ES-I3 (cell line): ENCODE data around the gene FCRL5.
"Not testable (repeated sequence)": the region's sequence is repeated elsewhere in the genome, so short reads cannot be mapped to it uniquely, and the experiment has no call there.

Experiments
- H3K36me3 ChIP-seq: 2 replicates; pipeline ENCODE4 v1.6.1; 2013; ENCODE audit warnings: mild to moderate bottlenecking, low read length, control low read depth, moderate library complexity; ENCODE audit not compliant: insufficient read depth
- H3K4me1 ChIP-seq: 2 replicates; pipeline ENCODE4 v1.6.1; 2013; ENCODE audit warnings: mild to moderate bottlenecking, control low read depth, low read length; ENCODE audit not compliant: insufficient read depth
- H3K9ac ChIP-seq: 2 replicates; pipeline ENCODE4 v1.6.1; 2013; ENCODE audit warnings: low read depth, mild to moderate bottlenecking, low read length, moderate library complexity
- H3K9me3 ChIP-seq: 2 replicates; pipeline ENCODE4 v1.6.1; 2013; ENCODE audit warnings: mild to moderate bottlenecking, low read length, moderate library complexity; ENCODE audit not compliant: control insufficient read depth, insufficient read depth

Gene FCRL5

GRCh38 chr1:157558119-157558518 is 5.8 kb upstream of the FCRL5 start:
- no peaks in the 10 kb centered on the region for H3K9me3 ChIP-seq
- H3K36me3 ChIP-seq, result no peaks in the 10 kb centered on the region
- no peak overlapping the region for H3K9ac ChIP-seq
- peaks cover 5% of the 10 kb centered on the region; the same call in 1 of the 2 replicates for H3K4me1 ChIP-seq

- not testable (repeated sequence) for H3K36me3 ChIP-seq, H3K9me3 ChIP-seq, H3K4me1 ChIP-seq, H3K9ac ChIP-seq
These were observed 4.2 kb downstream of the FCRL5 start for GRCh38 chr1:157548081-157548480.

GRCh38 chr1:157542676-157543075 is 9.6 kb downstream of the FCRL5 start:
- Histone ChIP-seq H3K9ac (no peak overlapping the region), H3K9me3 (no peaks in the 10 kb centered on the region; the same call in 1 of the 2 replicates), H3K36me3 (no peaks in the 10 kb centered on the region; the same call in 1 of the 2 replicates), H3K4me1 (peaks cover 16% of the 10 kb centered on the region; the same call in 1 of the 2 replicates)

GRCh38 chr1:157540852-157541251 is 11.5 kb downstream of the FCRL5 start:
- Histone ChIP-seq H3K9ac (no peak overlapping the region), H3K4me1 (peaks cover 16% of the 10 kb centered on the region; the same call in 1 of the 2 replicates), H3K36me3 (no peaks in the 10 kb centered on the region; the same call in 1 of the 2 replicates), H3K9me3 (no peaks in the 10 kb centered on the region; the same call in 1 of the 2 replicates)

GRCh38 chr1:157540160-157540748 is 12.1 kb downstream of the FCRL5 start:
- peaks cover 16% of the 10 kb centered on the region; the same call in 1 of the 2 replicates for H3K4me1 ChIP-seq
- H3K9me3 ChIP-seq, result no peaks in the 10 kb centered on the region; the same call in 1 of the 2 replicates
- no peaks in the 10 kb centered on the region; the same call in 1 of the 2 replicates for H3K36me3 ChIP-seq
- H3K9ac ChIP-seq, result no peak overlapping the region

GRCh38 chr1:157539568-157539967 is 12.7 kb downstream of the FCRL5 start:
- Histone ChIP-seq H3K4me1 (peaks cover 16% of the 10 kb centered on the region; the same call in 1 of the 2 replicates), H3K36me3 (no peaks in the 10 kb centered on the region; the same call in 1 of the 2 replicates), H3K9me3 (no peaks in the 10 kb centered on the region; the same call in 1 of the 2 replicates), H3K9ac (no peak overlapping the region)

- Histone ChIP-seq H3K9me3 (no peaks in the 10 kb centered on the region; the same call in 1 of the 2 replicates), H3K36me3 (no peaks in the 10 kb centered on the region; the same call in 1 of the 2 replicates), H3K9ac (no peak overlapping the region), H3K4me1 (no peaks in the 10 kb centered on the region)
These were observed 19.7 kb downstream of the FCRL5 start for GRCh38 chr1:157532569-157532968.

GRCh38 chr1:157523774-157524493 is 28.4 kb downstream of the FCRL5 start:
- H3K4me1 ChIP-seq, result no peaks in the 10 kb centered on the region
- H3K9me3 ChIP-seq, result no peaks in the 10 kb centered on the region; the same call in 1 of the 2 replicates
- no peak overlapping the region for H3K9ac ChIP-seq

GRCh38 chr1:157521056-157521455 is 31.3 kb downstream of the FCRL5 start:
- Histone ChIP-seq H3K4me1 (no peaks in the 10 kb centered on the region), H3K36me3 (no peaks in the 10 kb centered on the region), H3K9ac (no peak overlapping the region), H3K9me3 (no peaks in the 10 kb centered on the region; the same call in 1 of the 2 replicates)

More at GRCh38 chr1:157523774-157524493, 28.4 kb downstream of the FCRL5 start:
- H3K36me3 ChIP-seq, result no peaks in the 10 kb centered on the region

GRCh38 chr1:157520386-157520935 is 31.9 kb downstream of the FCRL5 start:
- no peaks in the 10 kb centered on the region for H3K4me1 ChIP-seq
- H3K36me3 ChIP-seq, result no peaks in the 10 kb centered on the region
- no peak overlapping the region for H3K9ac ChIP-seq
- no peaks in the 10 kb centered on the region; the same call in 1 of the 2 replicates for H3K9me3 ChIP-seq

- Histone ChIP-seq H3K9ac (no peak overlapping the region), H3K9me3 (no peaks in the 10 kb centered on the region; the same call in 1 of the 2 replicates), H3K36me3 (no peaks in the 10 kb centered on the region), H3K4me1 (no peaks in the 10 kb centered on the region)
These were observed 32.9 kb downstream of the FCRL5 start for GRCh38 chr1:157519451-157519850.

- H3K9ac ChIP-seq, result no peak overlapping the region
These were observed 35.3 kb downstream of the FCRL5 start for GRCh38 chr1:157517016-157517415.

GRCh38 chr1:157515709-157516108 is 36.6 kb downstream of the FCRL5 start:
- Histone ChIP-seq H3K9me3 (no peaks in the 10 kb centered on the region), H3K4me1 (no peaks in the 10 kb centered on the region), H3K36me3 (no peaks in the 10 kb centered on the region), H3K9ac (no peak overlapping the region)

More at GRCh38 chr1:157517016-157517415, 35.3 kb downstream of the FCRL5 start:
- no peaks in the 10 kb centered on the region for H3K4me1 ChIP-seq
- H3K36me3 ChIP-seq, result no peaks in the 10 kb centered on the region
- H3K9me3 ChIP-seq, result no peaks in the 10 kb centered on the region

- no peaks in the 10 kb centered on the region for H3K9me3 ChIP-seq
- no peaks in the 10 kb centered on the region for H3K36me3 ChIP-seq
- no peaks in the 10 kb centered on the region for H3K4me1 ChIP-seq
- H3K9ac ChIP-seq, result no peak overlapping the region
These were observed 37.2 kb downstream of the FCRL5 start for GRCh38 chr1:157515141-157515540.
